DMS 273 (cell line): ENCODE measurements around the gene GPRIN1.

Experiments used
- DNase-seq: peaks from one replicate; lab custom pipeline; 2025; ENCODE audit not compliant: unreplicated experiment; lab: John Stamatoyannopoulos, UW

GPRIN1 gene

GRCh38 chr5:176625512-176625911 is 15.6 kb upstream of the GPRIN1 start:
- no peak for DNase-seq

DNA sequence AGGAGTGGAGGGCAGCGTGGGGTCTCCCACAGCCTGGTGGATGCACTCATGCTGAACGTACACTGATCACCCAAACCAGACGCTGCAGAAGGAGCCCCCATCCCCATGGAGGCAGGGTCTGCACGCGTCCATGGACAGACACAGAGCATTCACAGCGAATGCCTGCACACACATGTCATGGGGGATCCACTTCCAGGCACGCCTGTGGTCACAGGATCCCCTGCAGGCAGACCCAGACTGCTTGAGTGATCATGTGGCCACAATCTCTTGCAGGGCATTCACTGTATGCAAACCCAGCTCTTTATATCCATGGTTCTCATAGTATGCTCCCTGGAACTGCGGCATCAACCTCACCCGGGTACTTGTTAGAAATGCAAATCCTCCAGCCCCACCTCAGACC is 15.0 kb upstream of the GPRIN1 start:
- DNase-seq = no peak

DNA sequence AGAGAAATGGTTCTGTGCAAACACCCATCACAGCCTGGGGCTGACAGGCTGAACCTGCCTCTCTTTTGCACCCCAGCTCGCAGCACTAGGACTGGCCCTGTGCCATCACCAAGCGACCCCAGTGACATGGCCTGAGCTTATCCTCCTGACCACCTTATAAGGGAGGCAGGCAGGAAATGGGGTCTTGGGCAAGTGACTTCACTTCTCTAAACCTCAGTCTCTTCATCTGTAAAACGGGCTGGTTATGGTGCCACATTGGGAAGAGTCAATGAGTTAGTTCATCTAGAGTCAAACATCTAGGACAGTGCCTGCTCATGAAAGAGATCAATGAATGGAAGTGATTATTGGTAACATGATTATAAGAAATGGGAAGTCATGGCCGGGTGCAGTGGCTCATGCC is 14.2 kb upstream of the GPRIN1 start:
- DNase-seq = no peak

GRCh38 chr5:176621661-176622079 is 11.7 kb upstream of the GPRIN1 start:
- peak; percentile 43 for DNase-seq

DNA sequence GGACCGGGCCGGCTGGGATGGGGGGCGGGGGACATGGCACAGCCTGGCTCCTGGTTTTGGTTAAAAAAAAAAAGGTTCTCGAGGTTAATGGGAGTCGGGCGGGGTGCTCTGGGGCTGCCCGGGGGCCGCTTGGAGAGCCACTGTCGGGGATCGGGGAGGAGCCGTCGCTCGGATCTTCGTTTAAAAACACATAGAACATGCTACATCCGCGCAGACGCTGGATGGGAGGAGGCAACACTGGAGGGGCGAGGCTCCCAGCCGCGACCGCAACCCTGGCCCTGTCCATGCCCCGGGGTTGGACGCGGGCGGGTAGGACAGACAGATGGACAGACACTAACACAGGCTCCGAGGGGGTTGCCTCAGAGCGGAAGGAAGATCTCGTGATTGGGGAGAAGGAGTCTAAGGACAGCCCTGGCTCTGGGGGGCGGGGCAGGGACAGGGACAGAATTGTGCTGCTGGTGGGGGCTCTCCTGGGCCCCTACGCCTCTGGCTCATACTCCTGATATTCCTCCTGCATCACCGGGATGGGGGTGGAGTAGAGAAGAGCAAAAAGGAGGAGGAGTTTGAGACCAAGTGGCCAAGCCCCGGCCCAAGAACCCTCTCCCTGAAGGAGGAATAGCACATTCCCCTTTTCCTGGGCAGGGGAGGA is 10.5 kb upstream of the GPRIN1 start:
- DNase-seq = peak; percentile 75

- DNase-seq = peak; percentile 50
Observed at GRCh38 chr5:176619569-176620332, 9.8 kb upstream of the GPRIN1 start.

DNA sequence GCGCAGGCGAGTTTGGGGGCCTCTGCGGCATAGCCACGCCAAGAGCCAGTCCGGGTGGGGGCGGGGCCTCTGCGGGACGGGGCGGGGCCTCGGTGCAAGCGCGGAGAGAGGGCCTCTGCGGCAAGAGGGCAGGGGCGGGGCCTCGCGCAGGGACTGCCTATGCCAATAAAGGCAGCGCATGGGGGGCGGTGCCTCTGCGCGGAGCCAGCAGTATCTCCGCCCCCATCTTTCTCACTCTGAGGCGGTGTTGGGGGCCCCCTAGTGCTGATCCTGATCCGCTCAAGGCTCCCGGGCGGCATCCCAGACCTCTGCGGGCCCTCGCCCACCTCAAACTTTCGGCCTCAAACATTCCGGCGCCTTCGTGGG is 9.2 kb upstream of the GPRIN1 start:
- DNase-seq = peak; percentile 65

GRCh38 chr5:176618783-176619182 is 8.8 kb upstream of the GPRIN1 start:
- no peak for DNase-seq

GRCh38 chr5:176616511-176616910 is 6.6 kb upstream of the GPRIN1 start:
- DNase-seq = no peak

DNA sequence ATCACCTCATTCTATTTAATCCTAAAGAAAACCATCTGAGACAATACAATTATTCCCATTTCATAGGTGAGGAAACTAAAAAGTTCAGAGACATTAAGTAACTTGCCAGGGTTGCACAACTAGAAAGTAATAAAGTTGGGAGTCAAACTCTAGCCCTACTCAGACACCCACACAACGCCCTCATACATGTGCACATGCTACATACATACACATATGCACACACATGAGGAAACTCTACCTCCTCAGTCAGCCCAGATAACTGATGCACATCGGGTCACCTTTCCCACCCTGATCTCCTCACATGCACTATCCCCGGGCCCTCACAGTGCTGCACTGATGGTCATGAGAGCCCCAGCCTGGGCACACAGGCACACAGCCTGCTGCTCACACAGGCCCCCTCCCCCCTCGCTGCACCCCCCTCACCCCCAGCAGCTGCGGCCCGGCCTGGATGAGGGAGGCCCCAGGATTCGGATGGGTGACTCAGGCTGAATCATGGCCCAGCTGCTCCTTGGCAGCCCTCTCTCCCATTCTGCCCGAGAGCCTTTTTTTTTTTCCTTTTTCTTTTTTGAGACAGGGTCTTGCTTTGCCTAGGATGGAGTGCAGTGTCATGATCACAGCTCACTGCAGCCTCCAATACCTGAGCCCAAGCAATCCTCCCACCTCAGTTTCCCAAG is 5.0 kb upstream of the GPRIN1 start:
- peak; percentile 79 for DNase-seq

- no peak for DNase-seq
Observed at GRCh38 chr5:176612855-176613254, 2.9 kb upstream of the GPRIN1 start.

DNA sequence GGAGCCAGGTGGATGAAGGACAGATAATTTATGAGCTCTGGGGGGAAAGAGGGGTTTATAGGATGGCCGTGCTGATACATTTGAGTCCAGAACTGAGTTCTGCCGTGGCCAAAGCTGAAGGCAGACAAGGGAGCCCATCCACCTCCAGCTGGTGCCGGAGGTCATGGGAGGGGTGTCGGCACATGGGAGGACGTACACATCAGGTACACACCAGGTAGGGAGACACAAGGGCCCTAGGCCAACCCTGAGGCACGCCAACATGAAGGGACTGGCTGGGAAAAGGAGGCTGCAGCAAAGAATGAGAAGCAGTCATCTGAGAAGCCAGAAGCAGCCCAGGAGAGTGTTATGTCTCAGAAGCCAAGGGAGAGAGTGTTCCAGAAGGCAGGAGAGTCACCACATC is 2.1 kb upstream of the GPRIN1 start:
- no peak for DNase-seq

GRCh38 chr5:176611435-176611834 is 1.5 kb upstream of the GPRIN1 start:
- peak; percentile 55 for DNase-seq

- DNase-seq = peak; percentile 67
Observed at GRCh38 chr5:176610435-176610773, 448 bp upstream of the GPRIN1 start.

GRCh38 chr5:176608937-176609723 is 826 bp downstream of the GPRIN1 start:
- peak; percentile 71 for DNase-seq

DNA sequence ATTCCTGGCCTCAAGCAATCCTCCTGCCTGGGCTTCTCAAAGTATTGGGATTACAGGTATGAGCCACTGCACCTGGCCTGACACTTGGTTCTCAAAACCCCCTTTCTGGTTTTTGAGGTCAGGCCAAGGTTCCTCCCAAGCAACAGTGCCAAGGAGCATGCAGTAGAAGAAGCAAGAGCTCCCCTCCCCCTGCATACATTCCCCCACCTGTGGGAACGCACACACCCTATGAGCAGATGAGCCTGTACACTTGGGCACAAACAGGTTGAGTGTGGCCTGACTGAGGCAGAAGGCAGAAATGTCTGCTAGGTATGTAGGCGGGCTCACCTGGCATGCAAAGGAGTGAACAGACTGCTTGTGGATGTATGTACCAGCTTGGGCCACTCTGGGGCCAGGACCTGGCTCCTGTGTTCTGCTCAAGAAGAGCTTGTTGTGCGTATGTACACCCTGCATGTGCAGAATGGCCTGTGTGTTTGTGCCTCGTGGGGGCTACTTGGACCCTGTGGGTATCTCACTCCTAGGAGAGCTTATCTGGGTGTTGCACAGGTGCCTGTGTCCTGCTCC is 1.7 kb downstream of the GPRIN1 start:
- no peak for DNase-seq

DNA sequence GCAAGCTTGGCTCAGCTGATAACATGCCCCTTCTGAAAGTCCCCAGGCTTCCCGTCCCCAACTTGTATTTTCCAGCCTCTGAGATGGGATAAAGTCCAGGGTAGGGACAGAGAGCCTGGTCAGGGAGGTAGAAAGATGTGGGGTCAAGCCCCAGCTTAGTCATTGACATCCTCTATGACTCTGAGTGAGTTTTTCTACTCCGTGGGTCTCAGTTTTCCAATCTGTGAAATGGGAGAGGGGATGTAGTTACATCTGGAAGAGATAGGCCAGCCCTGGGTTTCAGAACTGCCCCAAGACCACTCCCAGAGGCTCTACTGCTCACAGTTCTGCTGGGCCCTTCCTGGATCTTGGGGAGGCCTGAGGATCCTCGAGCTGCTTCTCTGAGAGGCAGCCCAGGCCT is 3.1 kb downstream of the GPRIN1 start:
- DNase-seq = no peak

- DNase-seq = peak; percentile 43
Observed at GRCh38 chr5:176606032-176606431, 3.9 kb downstream of the GPRIN1 start.

- DNase-seq = no peak
Observed at GRCh38 chr5:176603091-176603490, 6.9 kb downstream of the GPRIN1 start.

- DNase-seq = peak; percentile 78
Observed at GRCh38 chr5:176601901-176602482, 8.0 kb downstream of the GPRIN1 start.
